ENCODE measurements around the gene ACAA1. TPM values are rescaled to one million over a fixed set of nuclear protein-coding genes. Genes with fewer than 3 reads are reported as not detected.

Gene ACAA1
- polyA plus RNA-seq, 1 of the 3 experiments (the other 2 are of a cell fraction): 86.4 TPM

GRCh38 chr3:38168151-38169026 lies 31.5 kb upstream of the ACAA1 start:
- peaks cover 32% of the 10 kb centered on the region for H4K20me1 ChIP-seq (ENCODE audit: insufficient read depth)
- peak overlapping the region; percentile 67 for H3K9ac ChIP-seq
- H3K27ac ChIP-seq (ENCODE audit: low read depth in 2 of 2, low read length in 1 of 2): peak overlapping the region; percentile 9 to 97; a peak in 3 of 4 replicates
- peaks cover 5 to 13% of the 10 kb centered on the region in 2 experiments; a peak in 3 of 4 replicates for H3K4me1 ChIP-seq (ENCODE audit: control insufficient read depth in 1 of 2, insufficient read depth in 2 of 2, low read depth in 1 of 2, low read length in 1 of 2)
- H3K36me3 ChIP-seq (replicated peaks in 1 of 2; ENCODE audit: control insufficient read depth in 1 of 2, insufficient read depth in 2 of 2, low read length in 1 of 2): peaks cover 0 to under 1% of the 10 kb centered on the region in 2 experiments
- no peaks in the 10 kb centered on the region for H3K9me2 ChIP-seq
- POLR2A ChIA-PET: no interaction called here
- no peaks in the 10 kb centered on the region for H3K9me3 ChIP-seq
- CTCF ChIA-PET: no interaction called here
- no peaks in the 10 kb centered on the region for H3K27me3 ChIP-seq (ENCODE audit: insufficient read depth)
- 38% methylated on average over 4 of the region's 4 CpGs for WGBS (ENCODE audit: low lambda C conversion rate)
- no peak for DNase-seq
- peaks cover 80% of the 10 kb centered on the region for H3K79me2 ChIP-seq (ENCODE audit: insufficient read depth)
- peak overlapping the region; percentile 86 for H3K4me2 ChIP-seq
- H3K4me3 ChIP-seq (ENCODE audit: low read depth in 2 of 2, low read length in 1 of 2): peak overlapping the region in 1 of 2 experiments; percentile 89; a peak in 2 of 4 replicates
- no peak overlapping the region for H2AFZ ChIP-seq (ENCODE audit: low read depth)
- H3F3A ChIP-seq (replicated peaks; ENCODE audit: insufficient read depth): peaks cover 38% of the 10 kb centered on the region
- no peak for TF ChIP-seq MEF2A (IDR thresholded peaks at IDR 0.05; ENCODE audit: borderline replicate concordance, low read depth)
- no peak for TF ChIP-seq SMC3 (IDR thresholded peaks at IDR 0.05; ENCODE audit: low read depth, low read length)
- TF ChIP-seq GATA2 (CRISPR knock-in tag; IDR thresholded peaks at IDR 0.05): no peak
- no peak; the same call in 1 of the 2 replicates for TF ChIP-seq POLR2AphosphoS5 (IDR thresholded peaks at IDR 0.05; ENCODE audit: low read depth, low read length)
- no peak for TF ChIP-seq YY1 (IDR thresholded peaks at IDR 0.05; ENCODE audit: low read depth)
- 0 out of 2 replicates have a peak, but pooled peaks have one; percentile 26 for TF ChIP-seq TEAD4 (IDR thresholded peaks at IDR 0.05; ENCODE audit: borderline replicate concordance, insufficient read depth)
- no peak for TF ChIP-seq EP300 (IDR thresholded peaks at IDR 0.05; ENCODE audit: borderline replicate concordance in 1 of 2, low read depth in 1 of 2, low read length in 1 of 2)
- TF ChIP-seq SIN3A (IDR thresholded peaks at IDR 0.05; ENCODE audit: borderline replicate concordance, low read depth, low read length): no peak
- TF ChIP-seq NFIC (IDR thresholded peaks at IDR 0.05; ENCODE audit: borderline replicate concordance): no peak
- TF ChIP-seq, protein P1, sequence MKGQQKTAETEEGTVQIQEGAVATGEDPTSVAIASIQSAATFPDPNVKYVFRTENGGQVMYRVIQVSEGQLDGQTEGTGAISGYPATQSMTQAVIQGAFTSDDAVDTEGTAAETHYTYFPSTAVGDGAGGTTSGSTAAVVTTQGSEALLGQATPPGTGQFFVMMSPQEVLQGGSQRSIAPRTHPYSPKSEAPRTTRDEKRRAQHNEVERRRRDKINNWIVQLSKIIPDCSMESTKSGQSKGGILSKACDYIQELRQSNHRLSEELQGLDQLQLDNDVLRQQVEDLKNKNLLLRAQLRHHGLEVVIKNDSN (IDR thresholded peaks at IDR 0.05; ENCODE audit: borderline replicate concordance, low read depth): no peak
- TF ChIP-seq CTCF (IDR thresholded peaks at IDR 0.05): no peak
- peak; percentile 58; the same call in 1 of the 2 replicates for TF ChIP-seq FOSL2 (IDR thresholded peaks at IDR 0.05; ENCODE audit: borderline replicate concordance, low read depth)
- no peak for TF ChIP-seq NRF1 (IDR thresholded peaks at IDR 0.05; ENCODE audit: low read depth, low read length)
- no peak for TF ChIP-seq RFX5 (IDR thresholded peaks at IDR 0.05; ENCODE audit: low read length)
- no peak for TF ChIP-seq ELF1 (IDR thresholded peaks at IDR 0.05)
- no peak for TF ChIP-seq REST (IDR thresholded peaks at IDR 0.05; ENCODE audit: low read depth, low read length)
- no peak for TF ChIP-seq RAD21 (IDR thresholded peaks at IDR 0.05; ENCODE audit: low read length)
- TF ChIP-seq FOXM1 (IDR thresholded peaks at IDR 0.05; ENCODE audit: low read depth): no peak
- peak; percentile 32; the same call in 1 of the 2 replicates for TF ChIP-seq TCF12 (IDR thresholded peaks at IDR 0.05)
- no peak for TF ChIP-seq FOXJ3 (CRISPR knock-in tag; IDR thresholded peaks at IDR 0.05)
- no peak for TF ChIP-seq CHD2 (IDR thresholded peaks at IDR 0.05; ENCODE audit: low read length, partially characterized antibody)
- no peak for TF ChIP-seq TAF1 (IDR thresholded peaks at IDR 0.05; ENCODE audit: borderline replicate concordance, low read depth, low read length)
- TF ChIP-seq, protein P2, sequence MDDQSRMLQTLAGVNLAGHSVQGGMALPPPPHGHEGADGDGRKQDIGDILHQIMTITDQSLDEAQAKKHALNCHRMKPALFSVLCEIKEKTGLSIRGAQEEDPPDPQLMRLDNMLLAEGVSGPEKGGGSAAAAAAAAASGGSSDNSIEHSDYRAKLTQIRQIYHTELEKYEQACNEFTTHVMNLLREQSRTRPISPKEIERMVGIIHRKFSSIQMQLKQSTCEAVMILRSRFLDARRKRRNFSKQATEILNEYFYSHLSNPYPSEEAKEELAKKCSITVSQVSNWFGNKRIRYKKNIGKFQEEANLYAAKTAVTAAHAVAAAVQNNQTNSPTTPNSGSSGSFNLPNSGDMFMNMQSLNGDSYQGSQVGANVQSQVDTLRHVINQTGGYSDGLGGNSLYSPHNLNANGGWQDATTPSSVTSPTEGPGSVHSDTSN (IDR thresholded peaks at IDR 0.05): peak; percentile 33; the same call in 1 of the 2 replicates
- TF ChIP-seq JUND (IDR thresholded peaks at IDR 0.05): peak; percentile 57
- TF ChIP-seq MAX (IDR thresholded peaks at IDR 0.05; ENCODE audit: low read depth): no peak
